Measurements from ENCODE around the gene GEN1.

Gene GEN1

DNA sequence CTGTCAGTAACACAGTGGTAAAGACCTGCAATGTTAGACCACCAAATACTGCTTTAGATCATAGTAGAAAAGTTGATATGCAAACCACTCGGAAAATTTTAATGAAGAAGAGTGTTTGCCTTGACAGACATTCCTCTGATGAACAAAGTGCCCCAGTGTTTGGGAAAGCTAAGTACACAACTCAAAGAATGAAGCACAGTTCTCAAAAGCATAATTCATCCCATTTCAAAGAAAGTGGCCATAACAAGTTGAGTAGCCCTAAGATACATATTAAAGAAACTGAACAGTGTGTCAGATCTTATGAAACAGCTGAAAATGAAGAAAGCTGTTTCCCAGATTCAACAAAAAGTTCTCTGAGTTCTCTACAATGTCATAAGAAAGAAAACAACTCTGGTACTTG, 27.5 kb downstream of the GEN1 start:
- H3K4me3 ChIP-seq (ENCODE audit: low read depth, low read length) = no peak overlapping the region
- no peak for TF ChIP-seq CTCF (IDR thresholded peaks at IDR 0.05; ENCODE audit: borderline replicate concordance, insufficient read depth, low read depth, low read length)

DNA sequence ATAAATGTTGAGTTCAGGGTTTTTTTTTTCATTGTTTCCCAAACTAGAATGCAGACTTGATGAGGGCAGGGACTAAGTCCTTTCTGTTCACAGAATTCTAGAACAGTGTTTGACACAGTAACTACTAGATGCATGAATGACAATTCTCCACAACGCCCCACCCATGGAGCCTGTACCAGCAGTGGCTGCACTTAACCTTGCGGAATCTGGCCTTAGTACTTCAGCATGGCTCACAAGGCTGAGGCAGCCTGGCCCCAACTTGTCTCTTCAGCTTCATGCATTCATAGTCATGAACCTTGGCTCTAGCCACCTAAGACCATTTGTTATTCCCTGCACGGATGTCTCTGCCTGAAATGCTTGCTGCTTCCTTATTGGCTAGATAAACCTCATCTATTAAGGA, 32.8 kb downstream of the GEN1 start:
- no peak for TF ChIP-seq CTCF (IDR thresholded peaks at IDR 0.05; ENCODE audit: borderline replicate concordance, insufficient read depth, low read depth, low read length)

GRCh38 chr2:17788773-17789172, 34.8 kb downstream of the GEN1 start:
- H3K4me3 ChIP-seq (ENCODE audit: low read depth, low read length) = no peak overlapping the region
- TF ChIP-seq CTCF (IDR thresholded peaks at IDR 0.05; ENCODE audit: borderline replicate concordance, insufficient read depth, low read depth, low read length) = no peak

More for the DNA sequence above, 32.8 kb downstream of the GEN1 start:
- H3K4me3 ChIP-seq (ENCODE audit: low read depth, low read length) = no peak overlapping the region

DNA sequence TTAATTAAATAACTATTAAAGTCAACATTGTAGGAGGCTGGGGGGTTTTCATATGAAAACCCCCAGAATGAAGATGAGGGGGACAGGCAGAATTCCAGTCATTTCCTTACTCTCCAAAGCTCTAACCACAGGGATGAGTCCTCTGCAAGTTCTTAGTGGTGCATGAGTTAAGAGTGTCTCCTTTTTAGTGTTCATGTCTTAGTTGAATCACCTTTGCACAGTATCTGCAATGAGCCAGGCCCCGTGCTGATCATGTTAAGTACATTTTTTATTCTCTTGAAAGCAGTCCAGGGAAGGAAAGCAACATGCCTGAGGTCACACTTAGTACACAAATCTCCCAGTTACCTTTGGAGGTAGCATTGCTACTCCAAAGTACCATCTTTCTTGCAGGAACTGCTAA, 36.6 kb downstream of the GEN1 start:
- no peak for TF ChIP-seq CTCF (IDR thresholded peaks at IDR 0.05; ENCODE audit: borderline replicate concordance, insufficient read depth, low read depth, low read length)
- no peak overlapping the region for H3K4me3 ChIP-seq (ENCODE audit: low read depth, low read length)

- TF ChIP-seq CTCF (IDR thresholded peaks at IDR 0.05; ENCODE audit: borderline replicate concordance, insufficient read depth, low read depth, low read length) = no peak
- H3K4me3 ChIP-seq (ENCODE audit: low read depth, low read length) = no peak overlapping the region
Observed at GRCh38 chr2:17791121-17791816, 37.3 kb downstream of the GEN1 start.

DNA sequence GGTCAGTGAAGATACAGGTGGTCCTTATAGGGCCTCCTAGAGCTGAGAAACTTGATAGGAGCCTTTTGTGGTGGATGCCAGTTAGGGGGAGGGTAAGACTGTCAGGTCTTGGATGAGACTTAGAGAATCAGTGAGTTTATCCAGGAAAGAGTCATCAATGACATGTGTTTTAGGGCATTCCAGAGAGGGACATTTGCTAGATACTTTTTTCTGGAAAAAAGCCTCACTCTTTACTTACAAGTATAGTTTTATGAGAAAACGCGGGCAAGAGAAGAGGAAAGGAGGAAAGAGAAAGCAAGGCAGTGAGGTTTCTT, 37.8 kb downstream of the GEN1 start:
- no peak for TF ChIP-seq CTCF (IDR thresholded peaks at IDR 0.05; ENCODE audit: borderline replicate concordance, insufficient read depth, low read depth, low read length)
- no peak overlapping the region for H3K4me3 ChIP-seq (ENCODE audit: low read depth, low read length)

DNA sequence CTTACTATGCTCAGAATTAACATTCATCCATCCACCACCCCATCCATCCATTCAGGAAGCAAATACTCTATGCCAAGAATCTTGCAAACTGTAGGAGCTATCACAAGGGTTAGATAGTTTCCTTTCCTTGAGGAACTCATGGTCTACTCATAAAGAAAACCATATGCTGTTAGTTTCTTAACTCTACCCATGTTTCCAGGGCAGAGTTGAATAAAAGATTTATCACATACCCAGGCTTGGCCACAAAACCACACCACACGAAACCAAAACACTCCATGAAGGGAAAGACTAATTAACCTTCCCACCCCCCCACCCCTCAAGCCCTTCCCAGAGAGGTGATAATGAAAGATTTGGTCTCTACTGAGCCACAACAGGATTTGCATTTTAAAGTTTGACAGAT, 38.6 kb downstream of the GEN1 start:
- TF ChIP-seq CTCF (IDR thresholded peaks at IDR 0.05; ENCODE audit: borderline replicate concordance, insufficient read depth, low read depth, low read length) = no peak

More for the DNA sequence above, 38.6 kb downstream of the GEN1 start:
- no peak overlapping the region for H3K4me3 ChIP-seq (ENCODE audit: low read depth, low read length)

All from GM12875 (cell line).